ENCODE results near the gene ALDH1A1.
"Not testable (repeated sequence)": the region's sequence is repeated elsewhere in the genome, so short reads cannot be mapped to it uniquely, and the experiment has no call there.

ALDH1A1 gene

DNA sequence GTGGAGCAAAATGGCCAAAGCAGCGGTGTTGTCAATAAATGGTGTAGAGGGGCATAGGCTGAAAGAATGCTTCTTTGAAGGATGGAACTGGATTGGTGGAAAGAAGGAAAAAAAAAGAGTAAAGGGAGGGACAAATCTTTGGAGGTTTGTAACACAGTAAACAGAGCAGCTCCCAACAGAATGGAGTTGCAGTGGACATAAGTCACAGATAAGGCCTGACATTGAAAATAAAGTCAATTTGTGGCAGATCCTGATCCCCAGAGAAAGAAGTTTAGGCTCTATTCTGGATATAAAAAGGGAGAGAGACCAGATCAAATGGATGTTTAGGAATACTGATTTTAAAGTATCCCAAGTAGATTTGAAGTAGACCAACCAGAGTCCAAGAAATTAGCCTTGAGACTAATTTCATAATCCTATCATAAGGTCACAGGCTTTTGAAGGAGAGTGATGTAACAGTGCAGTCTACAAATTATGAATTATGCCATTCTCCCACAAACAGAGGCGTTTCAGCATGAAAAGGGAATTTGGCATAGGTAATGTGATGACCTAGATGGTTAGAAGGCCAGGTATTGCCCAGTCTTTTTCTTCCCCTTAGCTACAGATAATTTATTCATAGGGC lies 8.9 kb downstream of the ALDH1A1 start:
- DNase-seq (ENCODE audit: low read depth in 2 of 2, low spot score in 1 of 2) = no peak

DNA sequence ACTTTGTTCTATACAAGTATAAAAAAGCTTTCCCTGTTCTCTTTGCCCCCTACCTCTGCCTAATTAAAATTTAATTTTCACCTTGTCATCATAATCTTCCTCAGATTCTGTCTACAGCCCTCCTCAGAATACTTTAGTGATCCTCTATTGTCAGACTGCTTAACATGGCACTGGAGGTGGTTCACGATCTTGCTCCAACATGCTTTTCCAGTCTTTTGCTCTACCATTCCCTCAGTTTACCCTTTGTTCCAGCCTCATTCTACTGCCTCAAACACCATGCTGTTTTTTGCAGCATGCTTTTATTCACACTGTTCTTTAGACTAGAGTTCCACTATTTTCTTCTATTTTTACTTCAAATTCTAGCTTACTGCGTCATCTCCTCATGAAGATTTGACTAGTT lies 10.4 kb downstream of the ALDH1A1 start:
- DNase-seq (ENCODE audit: low read depth in 2 of 2, low spot score in 1 of 2) = no peak

DNA sequence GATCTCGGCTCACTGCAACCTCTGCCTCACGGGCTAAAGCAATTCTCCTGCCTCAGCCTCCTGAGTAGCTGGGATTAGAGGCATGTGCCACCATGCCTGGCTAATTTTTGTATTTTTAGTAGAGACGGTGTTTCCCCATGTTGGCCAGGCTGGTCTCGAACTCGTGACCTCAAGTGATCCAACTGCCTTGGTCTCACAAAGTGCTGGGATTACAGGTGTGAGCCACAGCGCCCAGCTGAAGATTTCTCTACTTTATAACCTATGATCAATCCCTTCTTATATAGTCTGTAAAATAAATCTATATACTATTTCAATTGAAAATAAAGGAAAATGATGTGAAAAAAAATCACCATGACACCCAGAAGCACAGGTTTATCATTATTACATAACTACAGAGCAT lies 13.3 kb downstream of the ALDH1A1 start:
- not testable (repeated sequence) for DNase-seq (ENCODE audit: low read depth in 2 of 2, low spot score in 1 of 2)

GRCh38 chr9:72937545-72937944 lies 15.3 kb downstream of the ALDH1A1 start:
- no peak for DNase-seq (ENCODE audit: low read depth in 2 of 2, low spot score in 1 of 2)

DNA sequence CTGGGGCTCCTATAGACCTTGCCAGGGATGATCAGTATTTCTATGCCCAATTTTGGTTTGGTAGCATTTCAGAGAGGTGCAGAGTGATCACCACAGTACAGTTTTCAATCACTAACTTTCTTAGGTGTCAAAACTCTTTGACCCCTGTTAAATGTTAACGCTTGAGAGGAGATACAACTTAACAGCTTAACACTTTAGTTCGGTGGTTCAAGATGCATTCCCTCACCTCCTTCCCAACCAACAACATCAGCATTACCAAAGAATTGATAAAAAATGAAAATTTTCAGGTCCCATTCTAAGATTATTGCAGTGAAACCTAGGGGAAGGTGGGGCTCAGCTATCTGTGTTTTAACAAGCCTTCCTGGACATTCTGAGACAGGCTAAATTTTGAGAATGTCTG lies 16.2 kb downstream of the ALDH1A1 start:
- DNase-seq (ENCODE audit: low read depth in 2 of 2, low spot score in 1 of 2) = no peak

DNA sequence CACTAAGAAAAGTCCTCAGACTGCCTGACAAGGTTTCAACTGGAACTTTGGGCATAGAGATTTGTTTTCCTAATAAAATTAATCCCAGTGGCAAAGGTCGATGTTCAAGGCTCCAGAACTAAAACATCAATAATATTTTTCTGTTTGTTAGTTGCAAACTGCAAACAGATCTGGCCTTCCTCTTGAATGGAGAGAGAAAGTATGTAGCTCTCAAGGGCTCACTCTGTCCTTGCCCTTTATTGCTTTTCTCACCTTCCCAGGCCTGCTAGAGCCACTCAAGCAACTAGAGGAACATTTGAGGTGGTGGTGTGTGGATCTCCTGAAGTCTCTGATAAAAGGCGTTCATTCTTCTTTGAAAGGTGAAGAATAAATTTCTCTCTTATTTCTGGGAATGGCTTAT lies 16.6 kb downstream of the ALDH1A1 start:
- DNase-seq (ENCODE audit: low read depth in 2 of 2, low spot score in 1 of 2) = no peak

GRCh38 chr9:72935595-72935994 lies 17.3 kb downstream of the ALDH1A1 start:
- no peak for DNase-seq (ENCODE audit: low read depth in 2 of 2, low spot score in 1 of 2)

- no peak for DNase-seq (ENCODE audit: low read depth in 2 of 2, low spot score in 1 of 2)
These were observed 18.9 kb downstream of the ALDH1A1 start for GRCh38 chr9:72933730-72934665.

DNA sequence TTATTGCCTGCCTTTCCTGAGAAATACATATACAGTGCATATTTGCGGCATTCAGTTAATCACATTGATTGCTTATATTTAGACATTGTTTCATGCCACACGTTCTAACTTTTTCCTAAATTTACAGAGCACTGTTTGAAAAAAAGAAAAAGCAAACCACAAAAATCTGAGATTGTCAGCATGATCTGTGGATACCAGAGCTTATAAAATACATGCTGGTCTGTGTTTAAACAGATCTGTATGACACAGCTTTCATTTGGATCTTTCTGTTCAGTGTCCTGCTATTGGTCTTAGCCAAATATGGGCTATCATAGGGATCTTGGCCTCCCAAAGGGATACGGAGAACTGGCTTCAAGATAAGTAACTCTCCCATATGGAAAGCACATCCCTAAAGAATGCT lies 20.2 kb downstream of the ALDH1A1 start:
- DNase-seq (ENCODE audit: low read depth in 2 of 2, low spot score in 1 of 2) = no peak

GRCh38 chr9:72931897-72932296 lies 21.0 kb downstream of the ALDH1A1 start:
- DNase-seq (ENCODE audit: low read depth in 2 of 2, low spot score in 1 of 2) = no peak

DNA sequence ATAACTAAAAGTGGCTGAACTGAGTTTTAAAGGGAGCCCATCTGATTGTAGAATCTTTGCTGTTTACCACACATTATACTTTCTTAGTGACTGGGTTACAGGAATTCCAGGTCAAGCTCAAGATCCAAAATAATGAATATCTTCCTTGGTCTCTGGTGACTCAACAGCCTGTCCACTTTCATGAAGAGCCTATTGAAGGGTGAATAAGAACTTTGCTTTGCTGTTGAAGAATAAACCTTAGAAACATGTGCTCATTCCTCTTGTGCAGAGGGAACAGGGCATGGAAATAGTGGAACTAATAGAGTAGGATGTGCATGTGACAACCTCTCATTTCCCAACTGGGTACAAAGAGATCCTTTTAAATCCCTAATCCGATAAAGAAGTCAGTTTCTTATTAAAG lies 21.4 kb downstream of the ALDH1A1 start:
- DNase-seq (ENCODE audit: low read depth in 2 of 2, low spot score in 1 of 2) = no peak

GRCh38 chr9:72930828-72931227 lies 22.0 kb downstream of the ALDH1A1 start:
- DNase-seq (ENCODE audit: low read depth in 2 of 2, low spot score in 1 of 2) = no peak

DNA sequence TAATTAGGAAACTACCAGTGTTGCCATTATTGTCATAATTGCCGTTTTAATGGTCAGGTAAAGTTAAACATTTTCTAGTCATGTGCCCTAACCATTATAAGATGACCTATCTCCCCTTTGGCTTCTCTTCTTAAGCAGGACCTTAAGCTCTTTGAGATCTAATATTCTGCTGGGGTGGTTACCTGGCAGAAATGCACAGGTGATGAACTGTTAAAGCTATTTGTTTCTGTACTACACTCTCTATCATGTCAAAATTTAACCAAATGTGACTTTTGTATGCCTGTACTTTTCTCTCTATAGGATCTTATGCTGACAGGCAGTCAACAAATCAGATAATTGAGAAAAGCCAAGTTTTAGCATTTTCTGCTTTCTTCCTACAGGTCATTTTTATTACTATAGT lies 23.3 kb downstream of the ALDH1A1 start:
- DNase-seq (ENCODE audit: low read depth in 2 of 2, low spot score in 1 of 2) = no peak

GRCh38 chr9:72928042-72928507 lies 24.8 kb downstream of the ALDH1A1 start:
- no peak for DNase-seq (ENCODE audit: low read depth in 2 of 2, low spot score in 1 of 2)

DNA sequence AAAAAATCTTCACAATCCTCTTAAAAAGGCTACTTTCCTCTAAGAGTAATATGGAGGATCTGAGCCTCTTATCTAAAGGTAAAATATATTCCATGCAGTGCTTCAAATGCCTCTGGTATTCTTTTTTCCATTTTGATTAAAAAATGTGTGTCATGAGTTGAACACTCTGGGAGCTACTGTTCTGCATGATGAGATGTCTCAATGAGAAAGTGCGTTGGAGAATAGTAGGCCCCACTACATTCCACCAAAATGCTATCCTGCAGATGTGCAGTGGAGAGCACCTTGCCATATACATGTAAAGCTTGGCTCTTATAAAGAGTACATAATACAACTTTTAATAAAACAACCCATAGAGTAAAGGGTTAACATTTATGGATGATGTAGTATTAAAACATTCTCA lies 26.3 kb downstream of the ALDH1A1 start:
- DNase-seq (ENCODE audit: low read depth in 2 of 2, low spot score in 1 of 2) = no peak

GRCh38 chr9:72925891-72926290 lies 27.0 kb downstream of the ALDH1A1 start:
- no peak for DNase-seq (ENCODE audit: low read depth in 2 of 2, low spot score in 1 of 2)

- no peak for DNase-seq (ENCODE audit: low read depth in 2 of 2, low spot score in 1 of 2)
These were observed 27.6 kb downstream of the ALDH1A1 start for GRCh38 chr9:72925126-72925789.

DNA sequence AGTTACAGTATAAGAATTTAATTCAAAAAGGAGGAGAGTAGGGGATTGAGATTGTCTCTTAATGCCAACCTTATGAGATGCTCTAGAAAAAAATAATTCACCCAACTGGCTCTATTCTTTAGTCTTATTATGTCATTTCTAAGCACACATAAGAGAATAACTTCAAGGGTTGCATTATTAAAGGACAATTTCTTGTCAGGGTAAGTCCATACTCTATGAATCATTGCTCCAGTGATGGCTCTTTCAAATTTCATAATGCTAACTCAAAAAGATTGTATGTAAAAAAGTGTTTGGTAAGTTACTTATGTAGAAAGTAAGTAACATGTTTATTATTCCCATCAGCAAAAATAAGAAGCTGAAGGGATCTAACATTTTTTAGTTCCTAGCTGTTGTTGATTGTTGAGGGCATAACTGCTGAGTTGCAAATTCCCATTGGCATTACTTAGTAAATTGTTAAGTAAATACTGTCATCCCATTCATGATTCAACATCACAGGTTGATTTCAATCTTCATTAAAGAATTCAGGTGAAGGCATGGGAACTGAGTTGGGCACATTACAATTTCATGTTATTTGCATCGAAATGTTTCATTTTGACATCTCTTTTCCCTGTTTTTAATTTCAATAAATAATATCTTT lies 28.6 kb downstream of the ALDH1A1 start:
- DNase-seq (ENCODE audit: low read depth in 2 of 2, low spot score in 1 of 2) = no peak

GRCh38 chr9:72923077-72923476 lies 29.8 kb downstream of the ALDH1A1 start:
- no peak for DNase-seq (ENCODE audit: low read depth in 2 of 2, low spot score in 1 of 2)

DNA sequence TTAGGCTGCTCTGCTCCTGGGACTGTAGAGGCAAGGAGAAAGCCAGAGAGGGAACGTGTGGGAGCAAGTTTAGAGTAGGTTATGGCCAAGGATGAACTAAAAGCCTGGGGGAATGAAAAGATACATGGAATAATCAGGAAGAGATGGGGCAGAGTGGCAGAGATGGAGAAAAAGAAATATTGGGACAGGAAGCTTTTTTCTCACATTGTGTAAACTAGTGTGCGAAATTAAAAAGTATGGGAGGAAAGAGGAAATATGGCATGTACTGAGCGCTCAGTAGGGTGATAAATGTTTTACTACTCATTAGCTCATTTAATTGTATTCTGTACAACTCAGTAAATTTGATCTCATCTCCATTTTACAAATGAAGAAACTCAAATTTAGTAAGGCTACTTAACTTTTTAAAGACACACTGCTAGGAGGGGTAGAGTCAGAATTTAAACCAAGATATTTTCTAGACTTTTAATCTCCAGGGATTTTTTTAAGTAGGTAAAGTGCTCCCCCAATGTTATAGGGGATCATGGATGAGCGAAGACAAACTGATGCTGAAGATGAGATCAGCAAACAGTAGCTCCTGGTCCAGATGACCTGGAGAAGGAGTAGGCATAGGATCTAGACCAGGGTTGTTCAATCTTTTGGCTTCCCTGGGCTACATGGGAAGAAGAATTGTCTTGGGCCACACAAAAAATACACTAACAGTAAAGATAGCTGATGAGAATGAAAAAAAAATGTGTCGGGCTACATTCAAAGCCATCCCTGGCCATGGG lies 30.8 kb downstream of the ALDH1A1 start:
- DNase-seq (ENCODE audit: low read depth in 2 of 2, low spot score in 1 of 2) = no peak
